MCF 10A (cell line): ENCODE results near the gene SCYGR4. TPM values are rescaled to one million over a fixed set of nuclear protein-coding genes. Genes with fewer than 3 reads are reported as not detected.

Experiments
- BruUV-seq: library from RNA; stranded (reverse); fragments of 400-500 nt; replicated peaks from 2 replicates; lab custom pipeline; 2021; lab: Mats Ljungman, UMichigan
- CTCF ChIA-PET: fragments of 300-600 bp; sonication (Branson Sonifier 250); formaldehyde crosslinking; extraction: SDS; loops from one replicate; lab custom pipeline; 2021; ENCODE audit warnings: antibody characterized with exemption, inconsistent platforms; lab: Yijun Ruan, JAX
- POLR2A ChIA-PET: fragments of 300-600, 350-650 bp; sonication (Branson Sonifier 250); formaldehyde crosslinking; extraction: SDS; loops from one replicate; lab custom pipeline; 2020; ENCODE audit warnings: antibody characterized with exemption, inconsistent platforms; lab: Yijun Ruan, JAX
- DNase-seq: peaks from one replicate; pipeline ENCODE4 v3.0.0-alpha.2; 2018; ENCODE audit not compliant: unreplicated experiment
- H3K27ac Mint-ChIP-seq: one replicate; pipeline ENCODE4 v1.8.0; 2022; ENCODE audit warnings: mild to moderate bottlenecking, low read depth, mixed read lengths; ENCODE audit not compliant: unreplicated experiment
- H3K27me3 Mint-ChIP-seq: one replicate; pipeline ENCODE4 v1.8.0; 2022; ENCODE audit warnings: mixed read lengths; ENCODE audit not compliant: insufficient read depth, unreplicated experiment
- H3K36me3 Mint-ChIP-seq: one replicate; pipeline ENCODE4 v1.8.0; 2022; ENCODE audit warnings: mild to moderate bottlenecking, moderate library complexity, mixed read lengths; ENCODE audit not compliant: insufficient read depth, unreplicated experiment
- H3K4me1 Mint-ChIP-seq: one replicate; pipeline ENCODE4 v1.8.0; 2022; ENCODE audit warnings: mixed read lengths; ENCODE audit not compliant: insufficient read depth, unreplicated experiment
- H3K4me3 Mint-ChIP-seq: one replicate; pipeline ENCODE4 v1.8.0; 2022; ENCODE audit warnings: mild to moderate bottlenecking, moderate library complexity, mixed read lengths; ENCODE audit not compliant: unreplicated experiment
- H3K9me3 Mint-ChIP-seq: one replicate; pipeline ENCODE4 v1.8.0; 2022; ENCODE audit warnings: mixed read lengths; ENCODE audit not compliant: unreplicated experiment
- CTCF ChIP-seq: fragments of 200-600 bp; IDR thresholded peaks from one replicate; pipeline ENCODE4 v1.8.0; 2022; ENCODE audit warnings: antibody characterized with exemption, mild to moderate bottlenecking; ENCODE audit not compliant: unreplicated experiment
- intact Hi-C: fragments of 100-400 bp; cut with micrococcal nuclease; formaldehyde crosslinking; loops from 2 replicates; pipeline ENCODE4 v1.14.1; 2022
- total RNA-seq: library from RNA; stranded (reverse); gene quantifications from 2 replicates; pipeline ENCODE4 v1.2.3, GENCODE V29; 2022

The SCYGR4 gene
- total RNA-seq, 1 experiment from 2014 or later: not detected

GRCh38 chr2:227576812-227577211 is 40.5 kb upstream of the SCYGR4 start:
- ChIA-PET CTCF (no interaction called here), POLR2A (no interaction called here)
- intact Hi-C loops: loop anchor here (5.0 kb wide), 1 partner anchor 95 kb away; no protein-coding TSS in a partner anchor

GRCh38 chr2:227577555-227577954 is 39.7 kb upstream of the SCYGR4 start:
- ChIA-PET CTCF (interaction anchor here (1.2 kb wide), 1 partner anchor 10 kb away, joined by 5 read pairs; no protein-coding TSS in a partner anchor), POLR2A (no interaction called here)
- Mint-ChIP-seq H3K4me3 (no peak overlapping the region), H3K4me1 (no peaks in the 10 kb centered on the region), H3K27ac (no peak overlapping the region), H3K36me3 (peaks cover 4% of the 10 kb centered on the region), H3K27me3 (no peaks in the 10 kb centered on the region), H3K9me3 (peaks cover 9% of the 10 kb centered on the region)
- no peak for TF ChIP-seq CTCF
- no TSS peak for BruUV-seq
- DNase-seq: no peak
- intact Hi-C loops: loop anchor here (5.0 kb wide), 1 partner anchor 95 kb away; no protein-coding TSS in a partner anchor

More at GRCh38 chr2:227576812-227577211, 40.5 kb upstream of the SCYGR4 start:
- Mint-ChIP-seq H3K36me3 (peaks cover 4% of the 10 kb centered on the region), H3K4me3 (no peak overlapping the region), H3K4me1 (no peaks in the 10 kb centered on the region), H3K27me3 (no peaks in the 10 kb centered on the region), H3K27ac (no peak overlapping the region), H3K9me3 (peaks cover 2% of the 10 kb centered on the region)
- no peak for DNase-seq
- no peak for TF ChIP-seq CTCF
- no TSS peak for BruUV-seq

- ChIA-PET CTCF (interaction anchor here (0.8 to 1.2 kb wide), 2 partner anchors 11 to 80 kb away, joined by 4 to 5 read pairs; no protein-coding TSS in a partner anchor), POLR2A (interaction anchor here (0.8 kb wide), 1 partner anchor 26 kb away, joined by 3 read pairs; no protein-coding TSS in a partner anchor)
- peaks cover 14% of the 10 kb centered on the region for H3K9me3 Mint-ChIP-seq
- intact Hi-C loops: loop anchor here (5.0 kb wide), 1 partner anchor 96 kb away; no protein-coding TSS in a partner anchor
- no peak for DNase-seq
- H3K4me1 Mint-ChIP-seq: no peaks in the 10 kb centered on the region
- H3K4me3 Mint-ChIP-seq: no peak overlapping the region
- no peaks in the 10 kb centered on the region for H3K27me3 Mint-ChIP-seq
- no peak overlapping the region for H3K27ac Mint-ChIP-seq
- no TSS peak for BruUV-seq
- no peak for TF ChIP-seq CTCF
- peaks cover 1% of the 10 kb centered on the region for H3K36me3 Mint-ChIP-seq
Observed at GRCh38 chr2:227578642-227579041, 38.7 kb upstream of the SCYGR4 start.

GRCh38 chr2:227579791-227580190 is 37.5 kb upstream of the SCYGR4 start:
- Mint-ChIP-seq H3K4me3 (no peak overlapping the region), H3K4me1 (no peaks in the 10 kb centered on the region), H3K27me3 (no peaks in the 10 kb centered on the region), H3K9me3 (peaks cover 14% of the 10 kb centered on the region), H3K36me3 (no peaks in the 10 kb centered on the region), H3K27ac (no peak overlapping the region)
- intact Hi-C loops: loop anchor here (5.0 kb wide), 1 partner anchor 97 kb away; no protein-coding TSS in a partner anchor
- DNase-seq: no peak
- POLR2A ChIA-PET: no interaction called here
- no peak for TF ChIP-seq CTCF
- BruUV-seq: no TSS peak
- CTCF ChIA-PET: no interaction called here
